Small intestine (tissue), 7 donors: ENCODE data around the gene HDAC6. TPM values are rescaled to one million over a fixed set of nuclear protein-coding genes. Genes with fewer than 3 reads are reported as not detected.
"Not testable (repeated sequence)": the region's sequence is repeated elsewhere in the genome, so short reads cannot be mapped to it uniquely, and the experiment has no call there.

Experiments used
- DNase-seq, 2 donors: peaks; one replicate each; pipeline versions ENCODE4 v3.0.0 to v3.0.0-alpha.2; 2013
- FAIRE-seq: peaks from 2 replicates; lab custom pipeline; 2012; peaks lifted over from hg19 to GRCh38; lab: Jason Lieb, UNC
- H3K27ac ChIP-seq, 3 donors: one replicate each; pipeline ENCODE4 v1.5.1; 2013; ENCODE audit warnings: low read length in 2 of 3, mild to moderate bottlenecking in 2 of 3, control low read depth in 1 of 3, inconsistent platforms in 1 of 3, low read depth in 1 of 3, moderate library complexity in 1 of 3
- H3K27me3 ChIP-seq, 3 donors: one replicate each; pipeline ENCODE4 v1.6.1; 2013; ENCODE audit warnings: low read length in 3 of 3, inconsistent platforms in 1 of 3; ENCODE audit not compliant: control insufficient read depth in 3 of 3, insufficient read depth in 3 of 3
- H3K36me3 ChIP-seq, 3 donors: one replicate each; pipeline ENCODE4 v1.6.1; 2013; ENCODE audit warnings: low read length in 3 of 3, inconsistent platforms in 1 of 3, low read depth in 1 of 3, mild to moderate bottlenecking in 1 of 3, moderate library complexity in 1 of 3; ENCODE audit not compliant: control insufficient read depth in 3 of 3, insufficient read depth in 2 of 3
- H3K4me1 ChIP-seq, 3 donors: one replicate each; pipeline ENCODE4 v1.6.1; 2013; ENCODE audit warnings: low read length in 2 of 3, inconsistent platforms in 1 of 3, low read depth in 1 of 3, mild to moderate bottlenecking in 1 of 3, moderate library complexity in 1 of 3; ENCODE audit not compliant: control insufficient read depth in 3 of 3, insufficient read depth in 2 of 3
- H3K4me3 ChIP-seq, 3 donors: one replicate each; pipeline ENCODE4 v1.5.1; 2013; ENCODE audit warnings: low read length in 3 of 3, control low read depth in 1 of 3, inconsistent platforms in 1 of 3, low read depth in 1 of 3, mild to moderate bottlenecking in 1 of 3, moderate library complexity in 1 of 3
- H3K9me3 ChIP-seq, 2 donors: one replicate each; pipeline ENCODE4 v1.6.1; 2013; ENCODE audit warnings: low read depth in 1 of 2, low read length in 1 of 2; ENCODE audit not compliant: control insufficient read depth in 2 of 2, insufficient read depth in 1 of 2
- WGBS, 3 donors: extraction: QIAGEN DNeasy Blood & Tissue Kit; methylation state at CpG; one replicate each; pipeline ENCODE4 v1.1.7; 2013; 5-methylcytosine and 5-hydroxymethylcytosine counted together
- polyA plus RNA-seq, 4 donors: library from polyadenylated mRNA; stranded (reverse) in 3 of 4; unstranded in 1 of 4; fragments of 200-250 nt in 3 of 4; fragments of 120-200 nt in 1 of 4; gene quantifications; one replicate each; pipeline versions ENCODE4 v1.2.1 to v1.2.3, GENCODE V29; 2013
- donor health status: healthy with polysubstance abuse.
- donor health status: control.
- donor health status: control.
- donor health status: Bipolar disorder and iron deficiency.
- donor health status: healthy.

Gene HDAC6
- polyA plus RNA-seq, 4 donors, result 51.5 to 110 (median 102) TPM

DNA sequence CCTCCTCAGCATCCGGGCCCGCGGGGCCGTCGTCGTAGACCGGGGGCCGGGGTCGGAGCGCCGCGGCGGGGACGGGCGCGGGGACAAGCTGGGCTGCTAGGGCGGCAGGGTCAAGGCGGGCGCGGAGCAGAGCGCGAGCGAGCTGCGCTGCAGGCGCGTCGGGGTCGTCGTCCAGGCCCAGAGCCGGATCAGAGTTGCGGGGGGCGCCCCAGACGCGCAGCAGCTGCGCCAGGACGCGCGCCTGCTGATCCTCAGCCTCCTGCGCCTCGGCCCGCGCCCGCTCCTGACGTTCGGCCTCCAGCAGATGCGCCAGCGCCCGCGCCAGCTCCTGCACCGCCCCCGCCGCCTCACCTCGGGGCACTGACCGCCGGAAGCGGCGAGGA lies 30.0 kb downstream of the HDAC6 start:
- Histone ChIP-seq H3K27me3 (peaks cover 4 to 30% (median 8%) of the 10 kb centered on the region in 3 donors), H3K27ac (no peak overlapping the region), H3K36me3 (no peaks in the 10 kb centered on the region), H3K9me3 (no peaks in the 10 kb centered on the region), H3K4me1 (no peaks in the 10 kb centered on the region), H3K4me3 (no peak overlapping the region)
- DNase-seq (no peak), FAIRE-seq (no peak)
- WGBS, 3 donors, result 4 to 67% (median 34%) methylated on average over 20 to 57 of the region's 57 CpGs

GRCh38 chrX:48833542-48834138 lies 31.8 kb downstream of the HDAC6 start:
- Histone ChIP-seq H3K9me3 (no peaks in the 10 kb centered on the region), H3K4me1 (no peaks in the 10 kb centered on the region), H3K27ac (peak overlapping the region in 1 of 3 donors; percentile 56), H3K27me3 (peaks cover 4 to 22% (median 8%) of the 10 kb centered on the region in 3 donors), H3K4me3 (no peak overlapping the region), H3K36me3 (no peaks in the 10 kb centered on the region)
- FAIRE-seq (no peak), DNase-seq (peak; percentile 10 to 58)
- 24 to 40% (median 30%) methylated on average over 9 of the region's 9 CpGs for WGBS, 3 donors

GRCh38 chrX:48834383-48834709 lies 32.5 kb downstream of the HDAC6 start:
- peaks cover 4 to 22% (median 8%) of the 10 kb centered on the region in 3 donors for H3K27me3 ChIP-seq
- H3K4me3 ChIP-seq, result peak overlapping the region in 1 of 3 donors; percentile 46
- FAIRE-seq (no peak), DNase-seq (peak in 1 of 2 donors; percentile 25)
- 4 to 26% (median 6%) methylated on average over 7 of the region's 7 CpGs for WGBS, 3 donors
- no peaks in the 10 kb centered on the region for H3K4me1 ChIP-seq
- H3K27ac ChIP-seq, result peak overlapping the region in 1 of 3 donors; percentile 56
- H3K36me3 ChIP-seq, result no peaks in the 10 kb centered on the region
- H3K9me3 ChIP-seq, result no peaks in the 10 kb centered on the region

DNA sequence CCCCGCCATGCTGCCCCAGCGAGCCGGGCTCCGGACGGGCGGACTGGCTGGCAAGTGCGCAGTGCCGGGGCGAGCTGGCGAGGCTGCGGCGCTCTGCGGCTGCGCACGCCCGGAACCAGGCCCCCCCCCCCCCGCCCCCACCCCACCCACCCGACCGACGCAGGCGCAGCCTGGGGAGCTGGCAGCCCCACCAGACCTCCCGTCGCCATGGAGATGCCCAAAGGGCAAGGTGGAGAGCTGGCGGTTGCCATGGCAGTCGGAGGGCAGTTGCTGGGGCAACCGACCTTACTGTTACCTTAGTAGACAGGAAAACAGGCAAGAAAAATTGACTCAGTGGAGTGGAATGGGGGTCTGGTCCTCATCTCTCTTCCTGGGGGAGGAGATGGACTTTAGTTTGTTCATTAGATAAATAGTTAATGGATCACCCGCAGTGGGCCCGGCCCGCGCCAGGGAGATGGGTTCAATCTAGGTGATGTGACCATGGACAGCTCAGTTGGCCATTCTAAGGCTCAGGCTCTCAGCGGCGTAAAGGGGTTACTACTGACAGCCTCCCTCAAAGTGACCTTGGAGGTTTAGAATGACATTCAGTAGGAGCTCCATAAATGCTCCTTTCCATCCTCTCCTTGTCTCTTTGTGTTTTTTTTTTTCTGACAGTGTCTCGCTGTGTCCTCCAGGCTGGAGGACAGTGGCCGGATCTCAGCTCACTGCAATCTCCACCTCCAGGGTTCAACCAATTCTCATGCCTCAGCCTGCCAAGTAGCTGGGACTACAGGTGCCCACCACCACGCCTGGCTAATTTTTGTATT lies 33.9 kb downstream of the HDAC6 start, which contains the start of gene PCSK1N:
Gene PCSK1N (minus strand): TSS at position 87 of the 806 bp plus-strand sequence. CDS start 78 bp downstream, at position 9.
- WGBS, 3 donors, result 13 to 41% (median 34%) methylated on average over 8 to 34 of the region's 35 CpGs
- no peaks in the 10 kb centered on the region for H3K9me3 ChIP-seq
- DNase-seq (peak in 1 of 2 donors; percentile 71), FAIRE-seq (no peak)
- no peaks in the 10 kb centered on the region for H3K4me1 ChIP-seq
- peak within 1 kb of the TSS in 1 of 3 donors; percentile 56 for H3K27ac ChIP-seq
- peak within 1 kb of the TSS in 2 of 3 donors; percentile 23 to 46 for H3K4me3 ChIP-seq
- H3K27me3 ChIP-seq, result peaks cover 4 to 22% (median 8%) of the 10 kb centered on the region in 3 donors
- H3K36me3 ChIP-seq, result no peaks in the 10 kb centered on the region

DNA sequence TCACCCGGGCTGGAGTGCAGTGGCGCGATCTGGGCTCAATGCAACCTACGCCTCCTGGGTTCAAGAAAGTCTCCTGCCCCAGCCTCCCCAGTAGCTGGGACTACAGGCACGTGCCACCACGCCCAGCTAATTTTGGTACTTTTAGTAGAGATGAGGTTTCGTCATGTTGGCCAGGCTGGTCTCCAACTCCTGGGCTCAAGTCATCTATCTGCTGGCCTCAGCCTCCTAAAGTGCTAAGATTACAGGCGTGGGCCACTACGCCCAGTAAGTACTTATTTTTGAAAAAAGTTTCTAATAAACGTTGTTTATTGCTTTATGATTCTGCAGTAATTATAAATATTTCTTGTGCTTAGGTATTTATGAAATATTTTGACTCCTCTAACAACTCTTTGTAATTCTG lies 37.8 kb downstream of the HDAC6 start:
- FAIRE-seq (no peak), DNase-seq (no peak)
- 59 to 81% (median 76%) methylated on average over 9 to 10 of the region's 10 CpGs for WGBS, 3 donors
- Histone ChIP-seq H3K27ac (no peak overlapping the region), H3K27me3 (peaks cover 0 to 4% (median 2%) of the 10 kb centered on the region in 3 donors), H3K4me1 (no peaks in the 10 kb centered on the region), H3K9me3 (no peaks in the 10 kb centered on the region), H3K36me3 (no peaks in the 10 kb centered on the region), H3K4me3 (no peak overlapping the region)

GRCh38 chrX:48848847-48849246 lies 47.0 kb downstream of the HDAC6 start:
- Histone ChIP-seq H3K36me3 (no peaks in the 10 kb centered on the region), H3K4me3 (no peak overlapping the region), H3K4me1 (no peaks in the 10 kb centered on the region), H3K27ac (no peak overlapping the region), H3K9me3 (no peaks in the 10 kb centered on the region), H3K27me3 (no peaks in the 10 kb centered on the region)
- DNase-seq, result no peak
- 31 to 46% (median 35%) methylated on average over 1 of the region's 1 CpG for WGBS, 3 donors
- no peak for FAIRE-seq

GRCh38 chrX:48852857-48853256 lies 51.0 kb downstream of the HDAC6 start:
- H3K4me3 ChIP-seq, result no peak overlapping the region
- 75 to 94% (median 86%) methylated on average over 5 to 7 of the region's 7 CpGs for WGBS, 3 donors
- FAIRE-seq, result no peak

GRCh38 chrX:48853494-48853893 lies 51.6 kb downstream of the HDAC6 start:
- H3K36me3 ChIP-seq, H3K27me3 ChIP-seq, FAIRE-seq, H3K27ac ChIP-seq, H3K4me3 ChIP-seq, DNase-seq, H3K9me3 ChIP-seq, H3K4me1 ChIP-seq: not testable (repeated sequence)

More at GRCh38 chrX:48852857-48853256, 51.0 kb downstream of the HDAC6 start:
- H3K27ac ChIP-seq, result peak overlapping the region in 1 of 3 donors; percentile 38
- no peaks in the 10 kb centered on the region for H3K9me3 ChIP-seq
- no peaks in the 10 kb centered on the region for H3K4me1 ChIP-seq
- DNase-seq, result no peak
- no peaks in the 10 kb centered on the region for H3K36me3 ChIP-seq
- H3K27me3 ChIP-seq, result no peaks in the 10 kb centered on the region
